ENCODE measurements around the gene SLC7A1. TPM values are rescaled to one million over a fixed set of nuclear protein-coding genes. Genes with fewer than 3 reads are reported as not detected.

Gene SLC7A1
- total RNA-seq, 3 donors from 2014 or later (not counting 1 experiment from before 2014, with no cell fraction given), result 8.7 to 12.6 (median 10.2) TPM

DNA sequence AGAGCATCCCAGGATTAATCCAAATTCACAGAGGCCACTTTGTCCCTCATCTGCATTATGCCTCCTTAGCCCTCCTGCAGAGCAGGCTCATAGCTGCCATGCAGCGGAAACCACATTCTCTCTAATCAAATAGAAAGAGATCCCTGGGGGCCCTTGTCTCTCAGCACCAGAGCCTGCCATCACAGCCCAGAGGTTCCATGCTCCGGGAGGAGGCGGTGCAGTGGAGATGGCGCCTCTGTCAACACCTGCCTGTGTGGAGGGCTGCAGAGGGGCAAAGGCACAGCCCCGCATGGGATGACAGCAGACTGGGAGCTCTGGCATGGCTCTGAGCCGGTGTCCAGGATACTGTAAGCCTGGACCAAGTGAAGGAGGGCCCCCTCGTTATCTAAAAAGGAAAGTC, 111.3 kb downstream of the SLC7A1 start:
- H3K4me3 Mint-ChIP-seq, result no peak overlapping the region
- no peaks in the 10 kb centered on the region for H3K4me1 Mint-ChIP-seq
- TF ChIP-seq, protein P1, sequence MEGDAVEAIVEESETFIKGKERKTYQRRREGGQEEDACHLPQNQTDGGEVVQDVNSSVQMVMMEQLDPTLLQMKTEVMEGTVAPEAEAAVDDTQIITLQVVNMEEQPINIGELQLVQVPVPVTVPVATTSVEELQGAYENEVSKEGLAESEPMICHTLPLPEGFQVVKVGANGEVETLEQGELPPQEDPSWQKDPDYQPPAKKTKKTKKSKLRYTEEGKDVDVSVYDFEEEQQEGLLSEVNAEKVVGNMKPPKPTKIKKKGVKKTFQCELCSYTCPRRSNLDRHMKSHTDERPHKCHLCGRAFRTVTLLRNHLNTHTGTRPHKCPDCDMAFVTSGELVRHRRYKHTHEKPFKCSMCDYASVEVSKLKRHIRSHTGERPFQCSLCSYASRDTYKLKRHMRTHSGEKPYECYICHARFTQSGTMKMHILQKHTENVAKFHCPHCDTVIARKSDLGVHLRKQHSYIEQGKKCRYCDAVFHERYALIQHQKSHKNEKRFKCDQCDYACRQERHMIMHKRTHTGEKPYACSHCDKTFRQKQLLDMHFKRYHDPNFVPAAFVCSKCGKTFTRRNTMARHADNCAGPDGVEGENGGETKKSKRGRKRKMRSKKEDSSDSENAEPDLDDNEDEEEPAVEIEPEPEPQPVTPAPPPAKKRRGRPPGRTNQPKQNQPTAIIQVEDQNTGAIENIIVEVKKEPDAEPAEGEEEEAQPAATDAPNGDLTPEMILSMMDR (IDR thresholded peaks at IDR 0.05), result no peak
- no peaks in the 10 kb centered on the region for H3K27me3 ChIP-seq (ENCODE audit: control insufficient read depth, insufficient read depth, low read length)
- DNase-seq, result no peak
- H3K4me1 ChIP-seq (ENCODE audit: control insufficient read depth, insufficient read depth, low read length), result no peaks in the 10 kb centered on the region
- H3K27ac ChIP-seq (ENCODE audit: low read length), result no peak overlapping the region
- no peaks in the 10 kb centered on the region for H3K36me3 ChIP-seq (ENCODE audit: control insufficient read depth, insufficient read depth, low read length)
- no peaks in the 10 kb centered on the region for H3K9me3 Mint-ChIP-seq
- H3K9me3 ChIP-seq (ENCODE audit: control insufficient read depth, insufficient read depth, low read length), result no peaks in the 10 kb centered on the region
- no peak overlapping the region for H3K27ac Mint-ChIP-seq
- intact Hi-C loops (cut with micrococcal nuclease), result no loop called here
- H3K36me3 Mint-ChIP-seq, result no peaks in the 10 kb centered on the region
- H3K27me3 Mint-ChIP-seq (ENCODE audit: low read depth in 2 of 2), result peaks cover 7 to 14% of the 10 kb centered on the region in 2 donors
- ATAC-seq, result no peak
- WGBS (ENCODE audit: insufficient coverage), result 83% methylated on average over 7 of the region's 7 CpGs
- H3K4me3 ChIP-seq (ENCODE audit: low read length), result no peak overlapping the region

DNA sequence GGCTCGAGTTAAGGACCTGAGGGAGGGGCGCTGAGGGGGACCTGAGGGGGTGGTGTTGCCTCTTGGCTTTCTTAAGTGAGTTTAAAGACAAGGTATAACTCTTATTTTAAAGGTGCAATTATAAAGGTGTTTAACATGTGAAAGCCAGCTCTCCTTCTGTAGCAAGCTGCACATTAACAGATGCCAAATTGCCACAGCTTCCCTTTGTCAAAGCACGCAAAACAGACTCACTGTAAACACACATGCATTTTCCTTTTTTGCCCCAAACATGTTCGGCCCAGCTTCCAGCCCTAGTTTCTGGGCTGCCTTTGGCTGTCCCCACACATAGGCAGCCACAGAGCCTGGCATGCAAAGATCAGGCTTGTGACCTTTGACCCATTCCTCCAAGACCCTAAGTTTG, 111.9 kb downstream of the SLC7A1 start:
- Histone ChIP-seq H3K36me3 (ENCODE audit: control insufficient read depth, insufficient read depth, low read length) (no peaks in the 10 kb centered on the region), H3K4me1 (ENCODE audit: control insufficient read depth, insufficient read depth, low read length) (no peaks in the 10 kb centered on the region), H3K27ac (ENCODE audit: low read length) (no peak overlapping the region), H3K4me3 (ENCODE audit: low read length) (no peak overlapping the region), H3K27me3 (ENCODE audit: control insufficient read depth, insufficient read depth, low read length) (no peaks in the 10 kb centered on the region), H3K9me3 (ENCODE audit: control insufficient read depth, insufficient read depth, low read length) (no peaks in the 10 kb centered on the region)
- no peaks in the 10 kb centered on the region for H3K4me1 Mint-ChIP-seq
- TF ChIP-seq, protein P1 (IDR thresholded peaks at IDR 0.05), result no peak
- H3K36me3 Mint-ChIP-seq, result no peaks in the 10 kb centered on the region
- ATAC-seq (no peak), DNase-seq (no peak)
- H3K27me3 Mint-ChIP-seq (ENCODE audit: low read depth in 2 of 2), result peaks cover 10 to 14% of the 10 kb centered on the region in 2 donors
- 80% methylated on average over 4 of the region's 4 CpGs for WGBS (ENCODE audit: insufficient coverage)
- no peak overlapping the region for H3K4me3 Mint-ChIP-seq
- H3K27ac Mint-ChIP-seq, result no peak overlapping the region
- intact Hi-C loops (cut with micrococcal nuclease), result no loop called here
- H3K9me3 Mint-ChIP-seq, result no peaks in the 10 kb centered on the region

DNA sequence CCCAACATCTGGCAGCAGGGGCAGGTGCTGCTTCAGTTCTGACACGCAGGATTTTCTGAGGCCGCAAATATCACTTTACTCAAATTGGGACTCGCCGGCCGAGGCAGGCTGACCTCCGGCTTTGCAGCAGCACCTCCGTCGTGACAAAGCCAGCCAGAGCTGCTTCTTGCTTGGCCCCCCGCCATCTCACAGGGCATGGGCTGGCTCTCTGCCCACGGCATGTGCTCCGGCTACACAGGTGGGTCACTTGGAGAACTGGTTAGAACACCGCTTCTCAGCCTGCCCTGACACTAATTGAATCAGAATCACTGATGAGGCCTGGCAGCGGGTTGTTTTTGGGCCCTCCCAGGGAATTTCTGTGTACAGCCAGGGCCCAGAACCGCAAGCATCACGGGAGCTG, 112.3 kb downstream of the SLC7A1 start:
- no peaks in the 10 kb centered on the region for H3K4me1 Mint-ChIP-seq
- H3K27me3 Mint-ChIP-seq (ENCODE audit: low read depth in 2 of 2), result peaks cover 10 to 14% of the 10 kb centered on the region in 2 donors
- H3K9me3 Mint-ChIP-seq, result no peaks in the 10 kb centered on the region
- H3K27me3 ChIP-seq (ENCODE audit: control insufficient read depth, insufficient read depth, low read length), result no peaks in the 10 kb centered on the region
- intact Hi-C loops (cut with micrococcal nuclease), result no loop called here
- TF ChIP-seq, protein P1 (IDR thresholded peaks at IDR 0.05), result no peak
- no peak overlapping the region for H3K27ac ChIP-seq (ENCODE audit: low read length)
- H3K4me3 Mint-ChIP-seq, result no peak overlapping the region
- no peaks in the 10 kb centered on the region for H3K9me3 ChIP-seq (ENCODE audit: control insufficient read depth, insufficient read depth, low read length)
- WGBS (ENCODE audit: insufficient coverage), result 90% methylated on average over 15 of the region's 15 CpGs
- no peak for DNase-seq
- H3K4me3 ChIP-seq (ENCODE audit: low read length), result no peak overlapping the region
- no peaks in the 10 kb centered on the region for H3K36me3 Mint-ChIP-seq
- ATAC-seq, result no peak
- H3K4me1 ChIP-seq (ENCODE audit: control insufficient read depth, insufficient read depth, low read length), result no peaks in the 10 kb centered on the region
- no peak overlapping the region for H3K27ac Mint-ChIP-seq
- H3K36me3 ChIP-seq (ENCODE audit: control insufficient read depth, insufficient read depth, low read length), result no peaks in the 10 kb centered on the region

DNA sequence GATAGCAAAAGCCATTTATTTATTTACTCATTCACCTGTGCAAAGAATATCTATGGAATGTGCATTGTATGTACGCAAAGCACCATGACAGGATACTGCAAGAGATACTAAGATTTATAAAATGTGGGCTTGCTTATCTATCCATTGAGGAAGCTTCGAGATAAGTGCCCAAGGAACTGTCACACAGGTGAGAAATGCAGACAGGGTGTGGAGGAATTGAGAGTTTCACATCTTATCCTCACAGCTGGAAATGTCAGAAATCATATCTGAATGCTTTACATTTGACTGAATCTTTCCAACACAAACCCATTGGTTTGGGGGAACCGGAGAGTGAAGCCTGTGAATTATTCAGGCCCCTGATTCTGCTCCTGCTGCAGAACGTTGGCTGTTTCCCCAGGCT, 113.0 kb downstream of the SLC7A1 start:
- Mint-ChIP-seq H3K36me3 (no peaks in the 10 kb centered on the region), H3K4me1 (no peaks in the 10 kb centered on the region), H3K27ac (no peak overlapping the region), H3K9me3 (no peaks in the 10 kb centered on the region), H3K27me3 (ENCODE audit: low read depth in 2 of 2) (peaks cover 11 to 15% of the 10 kb centered on the region in 2 donors), H3K4me3 (no peak overlapping the region)
- DNase-seq (no peak), ATAC-seq (no peak)
- TF ChIP-seq, protein P1 (IDR thresholded peaks at IDR 0.05), result no peak
- H3K27me3 ChIP-seq (ENCODE audit: control insufficient read depth, insufficient read depth, low read length), result no peaks in the 10 kb centered on the region
- H3K4me1 ChIP-seq (ENCODE audit: control insufficient read depth, insufficient read depth, low read length), result no peaks in the 10 kb centered on the region
- H3K9me3 ChIP-seq (ENCODE audit: control insufficient read depth, insufficient read depth, low read length), result no peaks in the 10 kb centered on the region
- no peaks in the 10 kb centered on the region for H3K36me3 ChIP-seq (ENCODE audit: control insufficient read depth, insufficient read depth, low read length)
- intact Hi-C loops (cut with micrococcal nuclease), result no loop called here
- H3K4me3 ChIP-seq (ENCODE audit: low read length), result no peak overlapping the region
- H3K27ac ChIP-seq (ENCODE audit: low read length), result no peak overlapping the region
- 73% methylated on average over 4 of the region's 4 CpGs for WGBS (ENCODE audit: insufficient coverage)
